Measurements from ENCODE around the gene LENG1.
"Not testable (repeated sequence)": the region's sequence is repeated elsewhere in the genome, so short reads cannot be mapped to it uniquely, and the experiment has no call there.

The LENG1 gene
- 3.2 to 9.0 (median 5.3) reads per million in 18 experiments for total RNA-seq

GRCh38 chr19:54159352-54160181 is at the start of gene LENG1:
Gene LENG1, minus strand, starts transcription at chr19:54159721. Its CDS starts 26 bp downstream, at chr19:54159695.
- peak; percentile 100 for DNase-seq

GRCh38 chr19:54208784-54209057 is 49.2 kb upstream of the LENG1 start:
- peak in 1 of 2 donors; percentile 7 for DNase-seq

GRCh38 chr19:54207983-54208783 is 48.7 kb upstream of the LENG1 start:
- peak; percentile 100 for DNase-seq

- no peak for DNase-seq
These were observed 48.1 kb upstream of the LENG1 start for GRCh38 chr19:54207676-54207982.

- peak; percentile 28 to 49 for DNase-seq
These were observed 47.7 kb upstream of the LENG1 start for GRCh38 chr19:54207193-54207592.

- peak in 1 of 2 donors; percentile 42 for DNase-seq
These were observed 47.3 kb upstream of the LENG1 start for GRCh38 chr19:54206831-54207177.

GRCh38 chr19:54206030-54206830 is 46.7 kb upstream of the LENG1 start:
- DNase-seq = peak; percentile 78 to 85

- no peak for DNase-seq
These were observed 45.4 kb upstream of the LENG1 start for GRCh38 chr19:54204767-54205468.

GRCh38 chr19:54203151-54203611 is 43.7 kb upstream of the LENG1 start:
- DNase-seq = no peak

- peak in 1 of 2 donors; percentile 14 for DNase-seq
These were observed 42.5 kb upstream of the LENG1 start for GRCh38 chr19:54201980-54202379.

- DNase-seq = no peak
These were observed 41.7 kb upstream of the LENG1 start for GRCh38 chr19:54201172-54201701.

- DNase-seq = no peak
These were observed 39.9 kb upstream of the LENG1 start for GRCh38 chr19:54199401-54199800.

GRCh38 chr19:54197121-54197520 is 37.6 kb upstream of the LENG1 start:
- peak; percentile 50 to 69 for DNase-seq

- peak in 1 of 2 donors; percentile 29 for DNase-seq
These were observed 37.0 kb upstream of the LENG1 start for GRCh38 chr19:54196536-54196935.

GRCh38 chr19:54194463-54194862 is 34.9 kb upstream of the LENG1 start:
- not testable (repeated sequence) for DNase-seq

- DNase-seq = no peak
These were observed 33.5 kb upstream of the LENG1 start for GRCh38 chr19:54193011-54193410.

- DNase-seq = peak in 1 of 2 donors; percentile 10
These were observed 32.4 kb upstream of the LENG1 start for GRCh38 chr19:54191811-54192453.

GRCh38 chr19:54191011-54191810 is 31.7 kb upstream of the LENG1 start, which contains the start of gene TSEN34:
Gene TSEN34, plus strand, starts transcription at chr19:54191308. Its CDS starts 57 bp downstream, at chr19:54191365.
- peak; percentile 78 to 88 for DNase-seq

GRCh38 chr19:54190503-54191010 is 31.0 kb upstream of the LENG1 start:
- peak; percentile 100 for DNase-seq

All from inflammatory macrophage (primary cell).